LHCN-M2 (cell line): Measurements from ENCODE around the gene MPP3. TPM values are rescaled to one million over a fixed set of nuclear protein-coding genes. Genes with fewer than 3 reads are reported as not detected.

Source experiments
- DNase-seq: peaks from one replicate; pipeline ENCODE4 v3.0.0-alpha.2; 2012; ENCODE audit warnings: low read depth
- total RNA-seq: library from RNA; depleted of rRNA; stranded (reverse); fragments of >200 nt; gene quantifications from 2 replicates; pipeline ENCODE4 v1.2.3, GENCODE V29; 2014

Gene MPP3
- total RNA-seq, 1 experiment from 2014 or later = 4.1 TPM

DNA sequence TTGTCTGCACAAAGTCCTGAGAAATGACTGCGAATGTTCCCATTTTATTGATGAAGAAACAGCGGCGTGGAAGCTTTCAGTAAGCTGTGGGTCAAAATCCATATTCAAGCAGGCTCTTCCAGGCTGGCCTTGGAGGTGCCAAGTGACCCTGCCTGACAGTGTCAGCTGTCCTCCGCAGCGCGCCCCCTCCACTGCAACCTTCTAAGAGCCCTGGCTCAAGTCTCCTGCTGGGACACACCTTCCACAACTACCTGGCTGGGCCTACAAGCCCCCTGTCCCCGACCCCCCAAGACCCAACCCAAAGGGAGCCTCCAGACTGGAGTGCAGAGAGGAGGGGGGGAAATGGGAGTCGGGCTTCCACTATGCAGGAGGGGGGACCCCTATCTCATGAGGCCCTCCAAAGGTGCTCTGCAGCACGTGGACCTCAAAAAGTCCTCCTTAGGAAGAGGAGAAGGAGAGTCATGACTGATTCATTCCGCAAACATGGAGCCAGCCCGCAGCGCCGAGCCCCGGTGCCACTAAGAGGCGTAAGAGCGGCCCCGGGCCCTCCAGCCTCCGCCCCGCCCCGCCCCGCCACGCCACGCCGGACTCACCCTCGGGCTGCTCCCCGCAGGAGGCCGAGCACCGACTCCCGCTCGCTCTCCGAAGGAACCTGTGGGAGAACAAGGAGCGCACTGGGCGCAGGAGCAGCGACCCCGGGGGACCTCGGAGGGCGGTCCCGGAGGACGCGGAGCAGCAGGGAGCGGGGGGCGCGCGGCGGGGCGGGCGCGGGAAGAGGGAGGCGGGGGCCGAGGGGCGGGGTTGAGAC, 574 bp downstream of the MPP3 start:
- peak; percentile 66 for DNase-seq

DNA sequence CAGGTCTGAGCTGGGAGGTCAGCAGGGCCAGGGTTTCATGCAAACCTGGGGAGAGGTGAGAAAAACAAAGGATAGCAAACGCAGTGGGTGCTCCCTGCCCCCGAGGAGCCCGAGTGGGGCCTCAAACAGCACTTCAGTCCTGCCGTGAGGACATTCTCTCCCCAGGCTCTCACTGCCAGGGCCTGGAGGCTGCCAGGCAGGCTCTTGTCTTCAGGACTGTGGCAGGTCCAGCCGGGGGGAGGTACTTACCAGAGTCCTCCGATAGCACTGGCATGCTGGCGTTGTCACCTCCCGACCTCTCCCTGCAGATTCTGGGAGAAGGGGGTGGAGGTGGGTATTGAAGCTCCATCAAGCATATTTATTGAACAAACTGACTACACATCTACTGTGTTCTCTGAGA, 1.3 kb downstream of the MPP3 start:
- DNase-seq = no peak

- DNase-seq = no peak
These were observed 2.3 kb downstream of the MPP3 start for GRCh38 chr17:43830510-43831140.

DNA sequence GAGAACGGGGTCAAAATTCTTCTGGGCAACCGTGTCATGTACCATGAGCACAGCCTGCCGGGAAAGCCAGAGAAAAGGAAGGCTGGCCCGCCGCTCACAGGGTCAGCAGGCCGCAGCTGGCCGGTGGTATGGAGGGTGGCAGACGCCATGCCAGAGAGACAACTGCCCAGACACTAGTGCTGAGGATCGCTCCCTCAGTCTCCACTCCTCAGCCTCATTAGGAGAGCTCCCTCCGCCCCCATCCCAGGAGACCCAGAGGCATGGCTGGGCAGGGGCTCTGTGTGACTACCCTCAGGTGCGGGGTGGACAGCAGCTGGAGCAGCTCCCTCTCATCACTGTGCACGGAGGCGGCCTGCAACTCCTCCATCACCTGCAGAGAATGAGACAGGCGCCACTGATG, 3.2 kb downstream of the MPP3 start:
- DNase-seq = no peak

GRCh38 chr17:43827596-43827995, 5.3 kb downstream of the MPP3 start:
- no peak for DNase-seq

- no peak for DNase-seq
These were observed 6.7 kb downstream of the MPP3 start for GRCh38 chr17:43826206-43826605.

DNA sequence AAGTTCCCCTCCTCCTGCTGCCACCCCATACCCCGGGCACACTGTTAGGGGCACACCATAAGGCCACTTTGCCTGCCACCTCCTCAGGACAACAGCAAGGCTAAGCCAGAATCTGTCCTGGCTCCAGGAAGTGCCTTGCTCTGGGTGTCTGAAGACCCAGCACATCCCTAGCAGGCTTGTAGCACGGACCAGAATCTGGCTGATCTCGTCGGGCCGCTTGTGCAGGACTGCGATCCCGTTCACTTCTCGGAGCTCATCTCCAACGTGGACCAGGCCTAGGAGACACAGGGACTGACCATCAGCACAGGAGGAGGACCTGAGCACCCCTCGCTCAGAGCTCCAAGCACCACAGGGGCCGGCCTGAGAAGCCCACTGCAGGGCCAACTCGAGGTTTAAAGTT, 7.4 kb downstream of the MPP3 start:
- DNase-seq = no peak

- DNase-seq = no peak
These were observed 9.4 kb downstream of the MPP3 start for GRCh38 chr17:43823350-43824084.

DNA sequence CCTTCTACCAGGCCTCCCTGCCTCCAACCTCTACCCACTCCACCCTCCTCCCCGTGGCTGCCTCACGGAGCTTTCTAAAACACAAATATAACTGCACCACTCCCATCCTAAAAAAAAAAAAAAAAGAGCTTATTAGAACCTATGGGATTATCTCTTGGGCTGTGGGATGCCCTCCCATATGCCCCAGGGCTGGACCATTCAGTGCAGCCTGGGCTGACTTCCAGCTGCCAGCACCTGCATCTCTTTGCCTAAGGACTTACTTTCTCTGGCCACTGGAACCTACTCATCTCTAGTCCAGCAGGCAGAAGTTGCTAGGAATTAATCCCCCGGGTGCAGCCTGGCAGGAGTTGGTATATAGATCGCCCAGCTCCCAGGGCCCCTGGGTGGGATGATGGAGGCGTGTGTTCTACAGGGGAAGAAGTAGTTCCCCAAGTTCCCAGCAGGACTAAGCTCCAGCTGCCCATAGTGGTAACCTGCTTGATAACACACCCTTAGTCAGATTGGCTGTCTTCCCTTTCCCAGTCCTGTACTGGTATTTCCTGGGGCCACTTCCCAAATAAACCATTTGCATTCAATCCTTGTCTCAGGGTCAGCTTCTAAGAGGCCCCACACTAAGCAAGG, 10.3 kb downstream of the MPP3 start:
- DNase-seq = no peak

DNA sequence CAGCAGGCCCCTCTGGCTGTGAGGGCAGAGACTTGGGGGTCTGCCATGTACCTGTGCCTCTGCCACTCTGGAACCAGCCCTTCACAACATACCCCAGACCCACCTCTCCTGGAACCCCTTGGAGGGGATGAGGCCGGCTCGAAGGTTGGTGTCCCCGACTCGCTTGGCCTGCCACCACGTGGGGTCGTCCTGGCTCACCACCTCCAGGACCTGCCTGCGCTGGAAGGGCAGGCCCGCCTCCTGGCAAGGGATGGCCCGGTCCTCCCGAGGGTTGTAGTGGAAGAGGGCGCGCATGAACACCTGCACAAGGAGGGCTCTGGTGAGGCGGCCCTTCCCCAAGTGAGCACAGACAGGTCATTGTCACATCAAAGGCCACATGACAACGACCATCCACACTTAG, 12.2 kb downstream of the MPP3 start:
- DNase-seq = no peak

DNA sequence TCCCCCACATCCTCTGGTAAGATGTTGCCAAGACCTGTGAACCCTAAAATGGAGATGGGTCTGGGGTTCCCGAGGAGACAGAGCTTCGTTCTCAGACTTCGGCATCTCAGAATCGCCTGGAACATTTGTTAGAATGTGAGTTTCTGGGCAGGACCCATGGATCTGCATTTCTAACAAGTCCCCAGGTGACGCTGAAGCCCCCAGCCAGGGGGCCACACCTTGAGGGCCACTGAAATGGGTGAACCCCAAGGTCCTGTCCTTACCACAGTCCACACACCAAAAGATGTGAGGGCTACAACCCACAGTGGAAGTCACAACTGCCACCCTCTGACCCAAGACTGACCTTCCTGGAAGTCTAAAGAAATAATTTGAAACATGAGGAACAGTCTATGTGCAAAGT, 14.0 kb downstream of the MPP3 start:
- DNase-seq = no peak

DNA sequence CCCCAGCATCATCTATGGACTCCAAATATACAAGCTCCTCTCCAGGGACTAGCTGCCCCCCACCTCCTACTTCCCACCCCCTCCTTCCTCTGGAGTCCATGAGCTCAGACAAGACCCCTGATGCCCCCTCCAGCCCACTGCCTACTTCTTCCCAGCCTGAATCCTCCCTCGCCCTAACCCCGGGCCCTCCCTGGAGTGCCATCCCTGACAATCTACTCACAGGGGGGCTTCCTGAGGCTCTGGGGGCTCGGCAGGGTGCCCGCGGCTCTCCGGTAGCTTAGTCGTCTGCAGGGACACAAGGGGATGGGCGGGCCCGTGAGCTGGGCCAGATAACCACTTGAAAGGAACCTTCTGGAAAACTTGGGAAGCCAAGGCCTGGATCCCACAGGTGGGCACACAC, 15.1 kb downstream of the MPP3 start:
- no peak for DNase-seq

GRCh38 chr17:43816336-43817320, 16.3 kb downstream of the MPP3 start:
- no peak for DNase-seq

GRCh38 chr17:43814714-43815113, 18.2 kb downstream of the MPP3 start:
- DNase-seq = peak; percentile 84

- no peak for DNase-seq
These were observed 18.9 kb downstream of the MPP3 start for GRCh38 chr17:43814026-43814425.

- peak; percentile 37 for DNase-seq
These were observed 19.6 kb downstream of the MPP3 start for GRCh38 chr17:43813386-43813785.

GRCh38 chr17:43812396-43813265, 20.3 kb downstream of the MPP3 start:
- DNase-seq = no peak

DNA sequence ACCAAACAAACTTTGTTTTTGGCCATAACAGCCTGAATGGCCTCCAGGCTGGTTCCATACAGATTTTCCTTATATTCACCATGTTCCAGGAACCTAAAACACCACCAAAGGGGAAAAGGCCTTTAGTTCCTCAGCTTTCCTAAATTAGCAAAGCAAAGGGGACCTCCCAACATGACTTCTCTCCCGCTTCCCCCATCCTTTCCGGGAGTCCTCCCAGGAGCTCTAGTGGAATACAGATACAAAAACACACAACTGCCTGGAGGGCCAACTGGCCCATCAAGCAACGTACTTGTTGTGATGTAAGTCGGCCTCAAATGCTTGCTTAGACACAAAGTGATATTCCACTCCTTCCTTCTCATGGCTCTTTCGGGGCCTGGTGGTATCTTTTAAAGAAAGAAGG, 22.1 kb downstream of the MPP3 start:
- DNase-seq = no peak

GRCh38 chr17:43810226-43810715, 22.7 kb downstream of the MPP3 start:
- DNase-seq = no peak

- no peak for DNase-seq
These were observed 23.8 kb downstream of the MPP3 start for GRCh38 chr17:43809121-43809520.
